ENCODE results near the gene SMTNL2.

DNA sequence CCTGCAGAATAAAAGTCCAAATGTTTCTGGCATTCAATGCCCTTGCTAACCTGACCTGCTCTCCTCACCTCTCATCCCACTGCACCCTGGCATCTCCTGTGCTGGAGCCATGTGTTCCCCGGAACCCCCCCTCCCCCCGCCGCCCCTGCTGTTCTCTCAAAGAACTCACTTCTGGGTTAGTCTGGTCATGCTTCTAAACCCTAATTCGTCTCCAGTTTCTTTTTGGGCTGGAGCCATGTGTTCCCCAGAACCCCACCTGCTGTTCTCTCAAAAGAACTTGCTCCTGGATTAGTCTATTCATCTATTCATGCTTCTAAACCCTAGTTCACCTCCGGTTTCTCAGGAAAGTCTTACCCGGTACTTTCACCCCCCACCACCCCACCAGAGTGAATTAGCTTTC is 58.0 kb downstream of the SMTNL2 start:
- TF ChIP-seq, protein P1, sequence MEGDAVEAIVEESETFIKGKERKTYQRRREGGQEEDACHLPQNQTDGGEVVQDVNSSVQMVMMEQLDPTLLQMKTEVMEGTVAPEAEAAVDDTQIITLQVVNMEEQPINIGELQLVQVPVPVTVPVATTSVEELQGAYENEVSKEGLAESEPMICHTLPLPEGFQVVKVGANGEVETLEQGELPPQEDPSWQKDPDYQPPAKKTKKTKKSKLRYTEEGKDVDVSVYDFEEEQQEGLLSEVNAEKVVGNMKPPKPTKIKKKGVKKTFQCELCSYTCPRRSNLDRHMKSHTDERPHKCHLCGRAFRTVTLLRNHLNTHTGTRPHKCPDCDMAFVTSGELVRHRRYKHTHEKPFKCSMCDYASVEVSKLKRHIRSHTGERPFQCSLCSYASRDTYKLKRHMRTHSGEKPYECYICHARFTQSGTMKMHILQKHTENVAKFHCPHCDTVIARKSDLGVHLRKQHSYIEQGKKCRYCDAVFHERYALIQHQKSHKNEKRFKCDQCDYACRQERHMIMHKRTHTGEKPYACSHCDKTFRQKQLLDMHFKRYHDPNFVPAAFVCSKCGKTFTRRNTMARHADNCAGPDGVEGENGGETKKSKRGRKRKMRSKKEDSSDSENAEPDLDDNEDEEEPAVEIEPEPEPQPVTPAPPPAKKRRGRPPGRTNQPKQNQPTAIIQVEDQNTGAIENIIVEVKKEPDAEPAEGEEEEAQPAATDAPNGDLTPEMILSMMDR (IDR thresholded peaks at IDR 0.05): no peak
- no peak for TF ChIP-seq ETV6 (CRISPR knock-in tag; IDR thresholded peaks at IDR 0.05)
- no peak for TF ChIP-seq E2F4 (CRISPR knock-in tag; IDR thresholded peaks at IDR 0.05; ENCODE audit: borderline replicate concordance, low read depth)
- no peak for TF ChIP-seq E2F5 (CRISPR knock-in tag; IDR thresholded peaks at IDR 0.05)
- no peak for TF ChIP-seq ZNF138 (CRISPR knock-in tag; conservative IDR thresholded peaks at IDR 0.05)
- no peak for TF ChIP-seq ELF4 (CRISPR knock-in tag; IDR thresholded peaks at IDR 0.05; ENCODE audit: low read depth)
- TF ChIP-seq MLX (CRISPR knock-in tag; IDR thresholded peaks at IDR 0.05): no peak
- TF ChIP-seq NR1H2 (CRISPR knock-in tag; IDR thresholded peaks at IDR 0.05): no peak
- TF ChIP-seq ZNF263 (CRISPR knock-in tag; IDR thresholded peaks at IDR 0.05; ENCODE audit: low read depth): no peak

Measured in WTC11 (cell line).